NCI-H510A (cell line): ENCODE results near the gene DCUN1D2.
"Not testable (repeated sequence)": the region's sequence is repeated elsewhere in the genome, so short reads cannot be mapped to it uniquely, and the experiment has no call there.

Experiments
- DNase-seq: peaks from one replicate; lab custom pipeline; 2025; lab: John Stamatoyannopoulos, UW

DCUN1D2 gene

DNA sequence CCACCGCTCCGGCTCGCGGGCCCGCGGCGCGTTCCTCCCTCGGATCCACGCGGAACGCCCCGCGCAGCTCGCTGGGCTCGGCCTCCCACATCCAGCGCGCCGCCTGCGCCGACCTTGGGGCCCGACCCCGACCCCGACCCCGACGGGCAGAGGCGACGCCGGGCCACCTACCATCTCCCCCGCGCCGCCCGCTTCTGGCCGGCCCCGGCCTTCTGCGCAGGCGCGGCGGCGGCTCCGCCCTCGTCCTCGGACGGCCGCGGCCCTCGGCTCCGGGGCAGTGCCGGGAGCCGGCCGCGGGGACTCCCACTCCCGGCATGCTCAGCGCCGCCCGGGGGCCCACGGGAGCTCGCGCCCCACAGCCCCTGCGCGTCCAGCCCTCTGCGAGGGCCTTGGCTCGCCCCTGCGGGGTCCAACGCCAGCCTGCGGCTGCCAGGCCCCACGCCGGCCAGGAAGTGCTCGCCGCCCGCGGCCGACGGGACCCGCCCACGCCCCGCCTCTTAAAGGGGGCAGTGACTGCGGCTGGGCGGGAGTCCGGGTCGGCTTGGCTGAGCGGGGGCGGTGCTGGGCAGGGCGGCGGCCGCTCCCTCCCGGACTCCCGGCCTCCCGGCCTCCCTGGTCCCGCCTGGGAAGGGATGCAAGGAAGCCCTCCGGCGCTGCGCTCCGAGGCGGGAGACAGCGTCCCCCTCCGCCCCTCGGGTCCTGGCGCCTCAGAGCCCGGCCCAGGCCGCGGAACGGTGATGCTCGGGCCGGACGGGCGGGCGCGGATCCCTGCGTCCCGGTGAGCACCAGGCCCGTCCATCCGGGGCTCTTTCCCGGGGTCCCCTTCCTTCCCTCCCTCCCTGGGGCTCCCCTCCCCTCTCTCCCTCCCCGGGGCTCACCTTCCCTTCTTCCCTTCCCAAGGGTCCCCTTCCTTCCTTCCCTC lies at the start of gene DCUN1D2:
DCUN1D2 (minus strand) TSS at position 216 of the 922 bp plus-strand sequence; CDS start at position 174, 42 bp downstream.
- peak; percentile 60 for DNase-seq

DNA sequence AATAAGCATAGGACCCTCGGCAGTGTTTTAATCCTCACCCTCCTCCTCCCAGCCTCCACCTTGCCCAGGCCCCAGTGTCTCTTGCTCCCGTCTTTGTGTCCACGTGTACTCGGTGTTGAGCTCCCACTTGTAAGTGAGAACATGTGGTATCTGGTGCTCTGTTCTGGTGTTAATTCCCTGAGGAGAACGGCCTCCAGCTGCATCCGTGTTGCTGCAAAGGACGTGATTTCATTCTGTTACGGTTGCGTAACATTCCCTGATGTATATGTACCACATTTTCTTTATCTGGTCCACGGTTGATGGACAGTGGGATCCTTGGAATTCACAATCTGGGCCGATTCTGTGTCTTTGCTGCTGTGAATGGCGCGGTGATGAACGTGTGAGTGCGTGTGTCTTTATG lies 49.3 kb upstream of the DCUN1D2 start:
- no peak for DNase-seq

- no peak for DNase-seq
Observed at GRCh38 chr13:113539176-113539575, 48.7 kb upstream of the DCUN1D2 start.

DNA sequence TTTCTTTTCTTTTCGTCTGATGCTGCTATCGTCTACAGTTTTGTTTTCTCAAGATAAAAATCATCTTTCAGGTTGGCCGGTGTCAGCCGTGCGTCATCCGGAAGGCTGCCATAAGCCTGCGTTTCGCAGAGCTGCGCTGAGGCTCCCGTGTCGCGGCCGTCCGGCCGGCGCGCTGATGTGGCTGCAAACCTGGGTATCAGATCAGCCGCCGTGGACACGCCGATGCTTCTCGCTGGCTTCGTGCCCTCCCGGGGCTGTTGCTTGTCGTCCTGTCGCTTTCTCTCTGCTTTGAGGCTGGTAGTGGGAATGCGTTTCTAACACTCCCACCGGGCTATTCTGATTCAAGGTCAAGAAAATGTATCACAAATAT lies 48.2 kb upstream of the DCUN1D2 start:
- no peak for DNase-seq

DNA sequence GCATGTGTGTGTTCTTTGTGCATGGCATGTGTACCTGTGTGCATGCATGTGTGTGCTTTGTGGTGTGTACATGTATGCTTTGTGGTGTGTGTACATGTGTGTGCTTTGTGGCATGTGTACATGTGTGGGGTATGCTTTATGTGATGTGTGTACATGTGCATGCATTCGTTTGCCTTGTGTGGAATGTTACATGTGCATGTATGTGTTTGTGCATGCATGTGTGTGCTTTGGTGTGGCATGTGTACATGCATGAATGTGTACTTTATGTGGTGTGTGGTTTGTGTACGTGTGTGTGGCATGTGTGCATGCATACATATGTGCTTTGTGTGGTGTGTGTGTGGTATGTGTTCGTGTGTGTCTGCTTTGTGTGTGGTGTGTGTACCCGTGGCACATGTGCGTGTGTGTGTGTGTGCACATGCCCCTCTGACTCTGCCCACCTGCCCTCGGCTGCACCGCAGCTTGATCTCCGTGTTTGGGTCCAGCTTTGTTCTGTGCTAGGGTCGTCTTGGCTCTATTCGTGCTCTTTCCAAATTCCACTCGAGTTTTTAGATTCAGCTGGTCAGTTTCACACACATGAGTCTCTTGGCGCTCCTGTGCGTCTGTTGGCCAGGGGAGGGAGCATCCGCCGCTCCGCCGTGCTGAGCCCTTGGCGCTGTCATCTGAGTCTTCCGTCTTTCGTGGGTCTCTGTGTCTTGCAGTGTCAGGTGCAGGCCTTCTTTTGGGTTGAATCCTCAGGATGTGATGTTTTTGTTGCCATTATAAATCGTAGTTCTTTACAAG lies 47.6 kb upstream of the DCUN1D2 start:
- no peak for DNase-seq

DNA sequence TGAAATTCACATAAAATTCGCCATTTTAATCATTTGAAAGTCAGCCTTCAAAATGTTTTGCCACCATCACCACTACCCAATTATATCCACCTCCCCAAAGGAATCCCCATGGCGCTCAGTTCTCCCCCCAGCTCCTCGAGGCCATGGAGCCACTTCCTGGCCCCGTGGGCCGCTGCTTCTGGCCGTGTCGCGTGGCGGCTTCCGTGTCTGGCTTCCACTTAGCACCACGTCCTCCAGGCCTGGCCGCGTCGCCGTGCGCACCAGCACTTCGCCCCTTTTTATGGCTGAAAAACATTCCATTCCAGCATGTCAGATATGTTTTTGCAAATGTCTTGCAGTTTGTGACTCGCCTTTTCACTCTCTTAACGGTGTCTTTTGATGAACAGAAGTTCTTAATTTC lies 46.7 kb upstream of the DCUN1D2 start:
- DNase-seq, result no peak

DNA sequence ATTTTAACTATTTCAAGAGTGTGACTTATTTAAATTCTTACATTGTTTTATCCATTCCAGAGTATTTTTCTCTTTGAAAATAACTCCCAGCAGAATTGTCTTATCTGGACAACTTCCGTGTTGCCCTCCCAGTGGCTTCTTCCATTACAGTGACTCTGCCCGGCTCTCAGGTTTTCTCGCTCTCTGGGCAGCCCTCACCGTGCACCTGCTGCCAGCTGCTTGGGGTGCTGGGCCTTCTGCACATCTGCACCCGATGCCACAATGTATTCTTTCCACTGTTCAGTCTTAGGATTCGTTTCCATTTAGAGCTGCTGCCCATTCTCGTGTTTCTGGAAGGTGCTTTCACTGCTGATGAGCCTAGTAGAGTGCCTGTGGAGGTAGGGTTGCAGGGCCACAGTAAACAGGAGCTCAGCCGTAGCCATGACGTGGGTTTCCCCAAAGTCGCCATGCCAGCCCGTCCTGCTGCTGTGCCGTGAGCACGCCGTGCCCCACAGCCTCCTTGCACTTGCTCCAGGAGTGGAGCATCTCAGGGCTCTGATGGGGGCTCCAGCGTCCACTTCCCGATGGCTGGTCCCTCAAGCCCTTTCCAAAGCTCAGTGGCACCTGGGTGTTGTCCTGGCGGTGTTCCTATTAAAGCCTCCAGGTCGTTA lies 46.1 kb upstream of the DCUN1D2 start:
- no peak for DNase-seq

- DNase-seq, result no peak
Observed at GRCh38 chr13:113535381-113535781, 44.9 kb upstream of the DCUN1D2 start.

DNA sequence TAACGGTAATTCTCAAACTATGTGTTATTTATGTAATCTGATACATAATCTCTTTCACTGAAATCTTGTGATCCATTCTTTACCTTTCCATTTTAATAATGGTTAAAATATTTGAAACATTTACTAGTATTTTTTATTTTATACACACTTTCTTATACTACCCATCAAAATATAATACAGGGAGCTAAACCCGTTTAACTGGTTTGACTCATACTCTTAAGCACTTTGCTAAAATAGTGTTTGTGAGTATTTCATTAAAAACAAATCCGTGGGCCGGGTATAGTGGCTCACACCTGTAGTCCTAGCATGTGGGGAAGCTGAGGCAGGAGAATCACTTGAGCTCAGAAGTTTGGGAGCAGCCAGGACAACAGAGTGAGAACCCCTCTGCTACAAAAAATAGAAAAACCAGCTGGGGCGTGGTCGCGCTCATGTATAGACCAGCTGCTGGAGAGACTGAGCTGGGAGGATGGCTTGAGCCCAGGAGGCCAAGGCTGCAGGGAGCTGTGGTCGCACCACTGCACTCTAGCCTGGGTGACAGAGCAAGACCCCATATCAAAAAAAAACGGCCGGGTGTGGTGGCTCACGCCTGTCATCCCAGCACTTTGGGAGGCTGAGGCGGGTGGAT lies 43.8 kb upstream of the DCUN1D2 start:
- DNase-seq, result no peak

- no peak for DNase-seq
Observed at GRCh38 chr13:113533161-113533840, 42.8 kb upstream of the DCUN1D2 start.

DNA sequence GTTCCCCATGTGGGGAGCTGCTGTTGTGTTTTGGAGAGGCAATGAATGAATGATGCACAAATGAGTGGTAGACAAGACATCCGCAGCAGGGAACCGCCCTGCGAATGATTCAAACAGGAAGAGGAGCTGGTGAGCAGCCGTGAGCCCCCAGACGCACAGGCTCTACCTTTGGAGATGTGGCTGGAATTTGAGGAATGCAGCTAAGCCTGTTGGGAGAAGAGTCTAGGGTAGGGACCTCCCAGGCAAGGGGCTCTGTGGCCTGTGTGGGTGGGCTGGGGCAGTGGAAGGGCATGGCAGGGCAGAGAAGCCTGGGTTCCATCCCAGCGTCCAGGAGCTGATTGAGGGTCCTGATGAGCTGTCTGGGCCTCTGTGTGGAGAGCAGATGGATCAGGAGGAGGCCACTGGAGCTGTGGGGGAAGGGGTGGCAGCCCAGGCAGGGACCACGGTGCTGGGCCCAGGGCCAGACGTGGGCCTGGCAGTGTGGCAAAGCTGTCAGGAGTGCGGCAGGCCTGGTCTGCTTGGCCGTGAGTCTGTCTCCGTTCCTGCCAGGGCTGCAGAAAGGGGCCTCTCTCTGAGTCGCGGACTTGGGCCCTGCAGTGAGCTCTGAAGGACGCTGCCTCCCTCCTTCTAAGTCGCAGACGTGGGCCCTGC lies 41.8 kb upstream of the DCUN1D2 start:
- no peak for DNase-seq

- no peak for DNase-seq
Observed at GRCh38 chr13:113531041-113531873, 40.7 kb upstream of the DCUN1D2 start.

DNA sequence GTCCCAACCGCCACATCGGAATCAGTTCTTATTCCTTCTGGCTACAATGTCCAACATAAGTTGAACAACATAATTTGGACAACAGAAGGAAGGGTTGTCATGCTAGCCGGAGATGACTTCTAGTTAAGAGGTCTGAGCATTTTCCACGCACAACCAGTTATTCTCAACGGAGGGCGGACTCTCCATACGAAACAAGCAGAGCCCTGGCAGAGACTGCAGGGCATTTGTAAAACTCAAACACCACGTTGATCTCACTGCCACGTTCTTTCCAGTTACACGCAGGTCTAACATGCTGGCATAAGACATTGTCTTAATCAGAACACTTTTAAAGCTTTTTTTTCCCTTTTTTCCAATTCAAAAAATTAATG lies 38.3 kb upstream of the DCUN1D2 start:
- no peak for DNase-seq

- DNase-seq, result no peak
Observed at GRCh38 chr13:113528101-113528812, 37.7 kb upstream of the DCUN1D2 start.

GRCh38 chr13:113527272-113527958 lies 36.9 kb upstream of the DCUN1D2 start:
- DNase-seq, result no peak

- peak; percentile 55 for DNase-seq
Observed at GRCh38 chr13:113526466-113527220, 36.1 kb upstream of the DCUN1D2 start.

GRCh38 chr13:113522438-113522837 lies 31.9 kb upstream of the DCUN1D2 start:
- not testable (repeated sequence) for DNase-seq

DNA sequence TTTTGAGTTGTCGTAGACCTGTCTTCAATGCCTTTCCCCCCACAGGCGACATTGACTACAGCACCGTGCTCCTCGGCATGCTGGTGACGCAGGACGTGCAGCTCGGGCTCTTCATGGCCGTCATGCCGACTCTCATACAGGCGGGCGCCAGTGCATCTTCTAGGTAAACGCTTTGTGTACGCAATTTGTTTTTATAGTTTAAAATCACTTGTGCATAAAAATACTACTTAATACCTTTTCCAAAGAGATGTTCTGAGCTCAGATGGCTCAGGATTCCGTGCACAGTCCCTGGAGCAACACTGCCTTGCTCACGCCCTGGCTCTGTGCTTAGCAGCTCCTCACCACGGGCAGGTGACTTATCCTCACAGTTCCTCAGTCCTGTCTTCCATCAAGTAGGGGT lies 30.1 kb upstream of the DCUN1D2 start:
- DNase-seq, result no peak
